HG02870 (cell line): ENCODE results near the gene PACSIN1.

Experiments used
- ATAC-seq: cut with Tn5 transposase; IDR thresholded peaks from one replicate; pipeline ENCODE4 v1.9.1; 2021; ENCODE audit warnings: mild to moderate bottlenecking, moderate library complexity; ENCODE audit not compliant: unreplicated experiment

Gene PACSIN1

GRCh38 chr6:34560366-34561226, 94.7 kb downstream of the PACSIN1 start:
- ATAC-seq, result no peak

- ATAC-seq, result no peak
Measured at GRCh38 chr6:34561227-34561530, 95.3 kb downstream of the PACSIN1 start.

GRCh38 chr6:34562350-34562749, 96.5 kb downstream of the PACSIN1 start:
- ATAC-seq, result no peak

- no peak for ATAC-seq
Measured at GRCh38 chr6:34562861-34563512, 97.1 kb downstream of the PACSIN1 start.

GRCh38 chr6:34563513-34563870, 97.6 kb downstream of the PACSIN1 start:
- ATAC-seq, result no peak

- no peak for ATAC-seq
Measured at GRCh38 chr6:34564181-34564580, 98.3 kb downstream of the PACSIN1 start.

GRCh38 chr6:34565722-34566137, 99.9 kb downstream of the PACSIN1 start:
- no peak for ATAC-seq

GRCh38 chr6:34566830-34567546, 101.1 kb downstream of the PACSIN1 start:
- ATAC-seq, result no peak

- no peak for ATAC-seq
Measured at GRCh38 chr6:34568341-34569201, 102.7 kb downstream of the PACSIN1 start.

- ATAC-seq, result no peak
Measured at GRCh38 chr6:34569361-34569973, 103.6 kb downstream of the PACSIN1 start.

GRCh38 chr6:34570066-34570833, 104.4 kb downstream of the PACSIN1 start:
- no peak for ATAC-seq

GRCh38 chr6:34571388-34571787, 105.5 kb downstream of the PACSIN1 start:
- ATAC-seq, result no peak

GRCh38 chr6:34572021-34572420, 106.1 kb downstream of the PACSIN1 start:
- ATAC-seq, result no peak

GRCh38 chr6:34572585-34572984, 106.7 kb downstream of the PACSIN1 start:
- no peak for ATAC-seq

- ATAC-seq, result no peak
Measured at GRCh38 chr6:34573567-34574183, 107.8 kb downstream of the PACSIN1 start.

- ATAC-seq, result no peak
Measured at GRCh38 chr6:34574647-34575293, 108.9 kb downstream of the PACSIN1 start.

GRCh38 chr6:34575326-34575725, 109.5 kb downstream of the PACSIN1 start:
- no peak for ATAC-seq

- ATAC-seq, result no peak
Measured at GRCh38 chr6:34576286-34576955, 110.5 kb downstream of the PACSIN1 start.
